ENCODE data around the gene AK5. TPM values are rescaled to one million over a fixed set of nuclear protein-coding genes. Genes with fewer than 3 reads are reported as not detected.

The AK5 gene
- total RNA-seq, 2 donors from 2014 or later, result 2.2 to 2.8 TPM

- TF ChIP-seq CTCF (IDR thresholded peaks at IDR 0.05), result no peak
- Histone ChIP-seq H3K36me3 (no peaks in the 10 kb centered on the region), H3K9me3 (no peaks in the 10 kb centered on the region), H3K4me1 (no peaks in the 10 kb centered on the region), H3K4me3 (no peak overlapping the region), H3K27me3 (no peaks in the 10 kb centered on the region), H3K27ac (no peak overlapping the region)
- DNase-seq (ENCODE audit: low spot score), result no peak
Observed at GRCh38 chr1:77487631-77488030, 205.8 kb downstream of the AK5 start.

DNA sequence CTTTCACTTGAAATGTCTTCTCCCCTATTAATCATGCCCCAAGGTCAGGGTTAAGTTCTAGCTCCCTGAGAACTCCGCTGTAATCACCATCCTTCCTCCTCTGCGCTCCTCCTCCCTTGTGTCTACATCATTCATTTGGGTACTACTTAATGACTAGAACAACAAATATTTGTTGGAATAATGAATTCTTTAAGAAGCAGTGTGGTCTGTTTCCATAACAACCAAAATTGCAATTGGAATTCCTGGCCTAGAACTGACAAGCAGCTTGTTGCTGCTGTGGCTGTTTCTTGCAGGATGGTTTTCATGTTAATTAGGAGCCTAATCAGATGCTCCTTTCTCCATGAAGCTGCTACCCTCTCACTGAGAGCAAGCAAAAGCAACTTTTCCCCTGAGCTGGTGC, 208.1 kb downstream of the AK5 start:
- H3K4me3 ChIP-seq, result no peak overlapping the region
- no peaks in the 10 kb centered on the region for H3K36me3 ChIP-seq
- no peaks in the 10 kb centered on the region for H3K4me1 ChIP-seq
- no peak for DNase-seq (ENCODE audit: low spot score)
- no peak overlapping the region for H3K27ac ChIP-seq
- no peaks in the 10 kb centered on the region for H3K27me3 ChIP-seq
- TF ChIP-seq CTCF (IDR thresholded peaks at IDR 0.05), result no peak
- no peaks in the 10 kb centered on the region for H3K9me3 ChIP-seq

DNA sequence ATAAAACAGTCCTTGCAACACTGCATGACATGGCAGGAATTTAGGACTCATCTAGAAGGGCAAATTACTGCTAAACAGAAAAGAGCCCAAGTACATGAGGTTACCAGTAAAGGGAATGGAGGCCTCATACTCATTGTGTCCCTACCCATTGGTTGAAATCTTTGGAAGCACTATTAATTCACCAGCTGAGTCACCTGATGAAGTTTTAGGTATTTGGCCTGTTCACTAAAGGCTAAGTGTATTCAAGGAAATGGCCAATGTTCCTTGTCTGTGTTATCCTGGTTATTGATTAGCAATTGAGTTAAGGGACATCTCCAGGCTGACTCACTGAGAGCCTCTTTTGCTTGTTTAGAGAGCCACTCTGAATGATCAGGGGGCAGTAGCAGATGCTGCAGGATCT, 212.2 kb downstream of the AK5 start:
- no peak for DNase-seq (ENCODE audit: low spot score)
- no peak for TF ChIP-seq CTCF (IDR thresholded peaks at IDR 0.05)
- H3K27me3 ChIP-seq, result no peaks in the 10 kb centered on the region

GRCh38 chr1:77498918-77499317, 217.1 kb downstream of the AK5 start:
- no peak overlapping the region for H3K27ac ChIP-seq
- no peaks in the 10 kb centered on the region for H3K4me1 ChIP-seq
- no peaks in the 10 kb centered on the region for H3K27me3 ChIP-seq
- TF ChIP-seq CTCF (IDR thresholded peaks at IDR 0.05), result no peak
- H3K36me3 ChIP-seq, result no peaks in the 10 kb centered on the region
- H3K9me3 ChIP-seq, result no peaks in the 10 kb centered on the region
- H3K4me3 ChIP-seq, result no peak overlapping the region
- no peak for DNase-seq (ENCODE audit: low spot score)

More for the DNA sequence above, 212.2 kb downstream of the AK5 start:
- no peaks in the 10 kb centered on the region for H3K4me1 ChIP-seq
- H3K36me3 ChIP-seq, result no peaks in the 10 kb centered on the region
- no peaks in the 10 kb centered on the region for H3K9me3 ChIP-seq
- H3K27ac ChIP-seq, result no peak overlapping the region
- H3K4me3 ChIP-seq, result no peak overlapping the region

DNA sequence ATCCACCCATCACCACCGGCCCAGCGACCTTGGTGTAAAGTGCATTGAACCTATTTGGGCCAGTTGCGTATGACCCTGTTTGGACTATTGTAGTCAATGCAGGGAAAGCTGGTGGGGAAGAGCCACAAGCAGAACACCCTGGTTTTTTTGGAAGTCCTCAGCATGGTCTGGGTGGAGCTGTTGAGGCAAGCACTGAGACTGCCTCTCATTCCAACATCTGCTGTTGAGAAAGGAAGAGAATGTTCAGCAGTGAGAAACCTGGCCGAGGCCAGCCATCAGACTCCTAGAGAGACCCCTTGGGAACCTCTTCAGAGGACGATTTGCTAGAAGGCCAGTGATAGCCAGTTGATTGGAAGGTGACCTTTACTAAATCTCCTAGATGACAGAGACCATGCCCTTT, 217.6 kb downstream of the AK5 start:
- H3K27me3 ChIP-seq, result no peaks in the 10 kb centered on the region
- no peaks in the 10 kb centered on the region for H3K36me3 ChIP-seq
- no peak overlapping the region for H3K4me3 ChIP-seq
- no peak for DNase-seq (ENCODE audit: low spot score)
- no peak overlapping the region for H3K27ac ChIP-seq
- no peaks in the 10 kb centered on the region for H3K9me3 ChIP-seq
- no peaks in the 10 kb centered on the region for H3K4me1 ChIP-seq
- TF ChIP-seq CTCF (IDR thresholded peaks at IDR 0.05), result no peak

DNA sequence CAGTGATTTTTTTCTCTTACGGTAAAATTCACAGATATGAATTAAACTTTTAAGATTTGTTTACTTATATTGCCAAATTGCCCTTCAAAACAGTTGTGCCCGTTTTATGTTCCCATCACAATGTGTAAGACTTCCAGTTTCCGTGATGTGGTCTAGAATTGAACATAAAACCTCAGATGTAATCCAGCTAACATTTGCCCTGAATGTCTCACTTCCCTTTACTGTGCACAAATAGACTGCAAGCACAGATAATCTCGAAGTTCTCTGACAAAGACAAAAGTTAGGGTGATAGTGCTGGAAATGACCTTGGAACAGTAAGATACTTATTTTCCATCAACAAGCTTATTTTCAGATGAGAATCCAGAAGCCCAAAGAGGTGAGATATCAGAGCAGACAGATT, 223.2 kb downstream of the AK5 start:
- no peaks in the 10 kb centered on the region for H3K27me3 ChIP-seq
- H3K9me3 ChIP-seq, result no peaks in the 10 kb centered on the region
- no peaks in the 10 kb centered on the region for H3K4me1 ChIP-seq
- no peaks in the 10 kb centered on the region for H3K36me3 ChIP-seq
- DNase-seq (ENCODE audit: low spot score), result no peak
- TF ChIP-seq CTCF (IDR thresholded peaks at IDR 0.05), result no peak
- no peak overlapping the region for H3K27ac ChIP-seq
- H3K4me3 ChIP-seq, result no peak overlapping the region

Measured in right atrium auricular region (tissue), 2 donors.